AML-193 (cell line): ENCODE measurements around the gene MGARP.
A peak's percentile ranks its signal among the peaks of the same experiment; 100 is the strongest.
"Not testable (repeated sequence)": the region's sequence is repeated elsewhere in the genome, so short reads cannot be mapped to it uniquely, and the experiment has no call there.

ENCODE experiments used
- DNase-seq, 2 experiments: peaks; one replicate each; lab custom pipeline; 2025; lab: John Stamatoyannopoulos, UW

MGARP gene

DNA sequence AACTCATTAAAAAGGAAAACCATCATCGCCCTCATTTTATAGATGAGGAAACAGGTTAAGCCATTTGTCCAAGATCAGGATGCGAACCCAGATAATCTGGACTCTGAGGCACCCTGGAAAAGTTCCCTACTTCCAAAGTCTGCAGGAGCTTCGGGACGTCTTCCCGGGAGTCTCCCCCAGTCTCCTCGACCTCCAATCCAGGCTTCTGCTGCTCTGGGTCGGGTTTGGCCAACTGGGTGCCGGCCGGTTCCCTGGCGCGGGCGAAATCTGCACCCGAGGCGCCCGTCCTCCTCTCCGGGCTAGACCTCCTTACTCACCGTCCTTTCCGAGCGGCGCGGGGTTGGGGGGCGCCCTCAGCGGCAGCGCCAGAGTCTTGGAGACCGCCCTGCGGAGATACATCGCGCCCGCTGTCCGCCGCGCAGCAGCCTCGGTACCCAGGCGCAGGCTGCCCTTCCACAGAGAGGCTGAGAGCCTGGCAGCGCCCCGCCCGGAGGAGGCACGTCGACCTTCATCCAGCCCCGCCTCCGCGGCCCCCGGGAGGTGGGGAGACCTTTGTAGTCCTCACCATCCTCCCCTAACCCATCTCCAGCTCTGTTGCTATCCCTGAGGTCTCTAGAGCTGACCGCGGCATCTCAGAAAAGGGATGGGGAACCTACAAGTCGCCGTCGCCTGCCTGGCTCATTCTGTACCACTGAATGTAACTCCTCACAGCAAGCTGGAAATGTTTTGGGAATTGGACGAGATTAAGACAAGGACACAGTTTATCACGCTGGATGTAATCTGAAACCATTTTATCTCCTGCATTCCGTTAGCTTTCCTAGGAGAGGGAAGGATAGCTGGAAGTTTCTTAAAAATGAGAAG lies at the start of gene MGARP:
MGARP (minus strand) TSS at position 466 of the 861 bp plus-strand sequence; CDS start at position 399, 67 bp downstream.
- DNase-seq = no peak

DNA sequence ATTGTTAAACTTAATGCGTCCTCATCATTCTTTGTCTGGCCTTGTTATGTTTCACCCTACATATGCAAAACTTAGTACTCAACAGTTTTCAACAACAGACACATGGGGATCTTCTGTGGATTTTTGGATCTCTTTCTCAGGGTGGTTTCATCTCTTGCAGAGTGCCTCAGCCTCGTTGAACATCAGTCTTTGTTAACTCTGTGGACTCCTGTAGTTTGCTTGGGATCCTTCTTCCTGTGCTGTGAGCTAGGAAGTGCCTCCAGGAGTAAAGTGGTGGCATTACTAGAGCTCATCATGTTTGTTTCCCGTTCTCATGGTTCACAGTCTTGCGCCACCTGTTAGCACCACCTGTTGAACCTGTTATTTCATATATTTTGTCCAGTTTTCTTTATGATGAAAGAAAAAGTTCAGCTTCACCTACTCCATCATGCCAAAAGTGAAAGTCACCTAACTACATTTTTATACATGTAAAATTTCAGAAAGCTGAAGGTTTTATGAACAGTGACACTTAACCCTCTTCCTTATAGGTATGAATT lies 49.7 kb upstream of the MGARP start:
- no peak for DNase-seq

DNA sequence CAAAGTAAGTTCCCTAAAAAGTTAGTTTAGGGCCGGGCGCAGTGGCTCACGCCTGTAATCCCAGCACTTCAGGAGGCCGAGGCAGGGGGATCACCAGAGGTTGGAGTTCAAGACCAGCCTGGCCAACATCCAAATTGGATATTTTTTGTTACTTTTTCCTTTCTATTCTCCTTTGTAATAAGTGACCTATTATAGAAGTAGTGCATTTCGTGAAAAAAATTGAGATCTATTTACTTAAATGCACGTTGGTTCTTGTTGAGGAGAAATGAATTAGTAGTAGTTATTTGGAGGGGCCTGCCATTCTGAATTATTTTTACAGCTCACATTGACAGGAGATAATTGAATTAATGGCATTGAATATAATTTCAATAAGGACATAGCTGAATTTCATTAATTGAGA lies 44.6 kb upstream of the MGARP start:
- DNase-seq = no peak

DNA sequence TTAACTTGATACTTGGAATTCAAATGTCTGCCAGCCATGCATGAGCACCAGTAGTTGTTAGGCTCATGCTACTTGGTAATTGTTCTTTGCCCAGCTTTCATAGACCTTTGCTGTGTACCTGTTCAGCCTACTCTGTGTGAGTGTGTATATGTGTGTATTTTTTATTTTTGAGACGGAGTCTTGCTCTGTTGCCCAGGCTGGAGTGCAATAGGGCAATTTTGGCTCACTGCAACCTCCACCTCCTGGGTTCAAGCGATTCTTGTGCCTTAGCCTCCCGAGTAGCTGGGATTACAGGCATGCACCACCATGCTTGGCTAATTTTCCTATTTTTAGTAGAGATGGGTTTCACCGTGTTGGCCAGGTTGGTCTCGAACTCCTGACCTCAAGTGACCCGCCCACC lies 42.5 kb upstream of the MGARP start:
- DNase-seq = not testable (repeated sequence)

DNA sequence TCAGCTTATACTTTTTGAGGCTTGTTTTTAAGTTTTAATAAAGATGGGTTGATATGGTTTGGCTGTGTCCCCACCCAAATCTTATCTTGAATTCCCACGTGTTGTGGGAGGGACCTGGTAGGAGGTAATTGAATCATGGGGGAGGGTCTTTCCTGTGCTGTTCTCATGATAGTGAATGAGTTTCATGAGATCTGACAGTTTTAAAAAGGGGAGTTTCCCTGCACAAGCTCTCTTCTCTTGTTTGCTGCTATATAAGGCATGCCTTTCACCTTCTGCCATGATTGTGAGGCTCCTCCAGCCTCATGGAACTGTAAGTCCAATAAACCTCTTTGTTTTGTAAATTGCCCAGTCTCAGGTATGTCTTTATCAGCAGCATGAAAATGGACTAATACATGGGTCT lies 42.0 kb upstream of the MGARP start:
- DNase-seq = not testable (repeated sequence)

DNA sequence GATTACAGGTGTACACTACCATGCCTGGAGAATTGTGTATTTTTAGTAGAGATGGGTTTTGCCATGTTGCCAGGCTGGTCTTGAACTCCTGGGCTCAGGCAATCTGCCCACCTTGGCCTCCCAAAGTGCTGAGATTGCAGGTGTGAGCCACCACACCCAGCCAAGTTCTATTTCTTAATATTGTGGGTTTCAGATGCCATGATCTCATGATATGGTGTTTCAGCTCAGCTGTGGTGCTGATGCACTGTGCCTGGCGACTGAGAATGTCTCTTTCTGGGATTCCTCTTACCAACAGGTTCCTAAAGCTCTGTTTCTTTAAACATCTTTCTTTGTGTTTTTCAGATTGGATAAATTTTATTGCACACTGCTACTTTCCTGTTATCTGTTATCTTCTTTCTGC lies 39.5 kb upstream of the MGARP start:
- DNase-seq = no peak

GRCh38 chr4:139317635-139318034 lies 37.6 kb upstream of the MGARP start:
- no peak for DNase-seq

GRCh38 chr4:139316733-139317132 lies 36.7 kb upstream of the MGARP start:
- no peak for DNase-seq

GRCh38 chr4:139315221-139315675 lies 35.2 kb upstream of the MGARP start:
- no peak for DNase-seq

DNA sequence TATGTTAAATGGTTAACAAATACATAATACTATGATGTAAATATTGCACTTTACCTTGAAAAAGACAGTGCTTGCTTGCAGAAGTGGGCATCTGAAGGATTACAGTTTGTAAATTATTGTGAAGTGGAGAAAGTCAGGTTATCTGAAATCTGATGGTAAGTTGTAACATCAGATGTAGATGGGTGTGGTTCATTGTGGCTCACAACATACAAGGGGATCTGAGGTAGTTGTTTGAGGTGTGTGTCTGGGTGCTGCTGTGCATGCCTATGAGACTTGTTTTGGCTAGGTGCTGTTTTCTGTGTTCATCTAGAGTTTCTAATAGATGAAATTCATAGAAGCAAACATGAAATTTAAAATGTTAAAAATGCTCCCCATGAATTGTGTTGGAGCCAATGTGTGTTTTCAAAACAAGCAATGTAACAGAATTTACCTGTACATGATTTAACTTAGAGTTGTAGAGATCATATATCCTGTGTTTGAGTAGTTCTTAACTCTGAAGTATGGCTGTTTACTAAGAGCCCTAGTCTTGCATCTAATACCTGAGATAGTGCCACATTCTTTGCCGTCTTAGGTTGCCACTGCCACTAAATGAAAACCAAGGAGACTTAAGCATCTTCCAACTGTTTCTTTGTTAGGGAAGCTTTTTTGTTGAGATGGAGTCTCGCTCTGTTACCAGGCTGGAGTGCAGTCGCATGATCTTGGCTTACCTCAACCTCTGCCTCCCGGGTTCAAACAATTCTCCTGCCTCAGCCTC lies 34.2 kb upstream of the MGARP start:
- DNase-seq = no peak

- not testable (repeated sequence) for DNase-seq
Observed at GRCh38 chr4:139313414-139313813, 33.4 kb upstream of the MGARP start.

GRCh38 chr4:139312552-139313332 lies 32.7 kb upstream of the MGARP start:
- no peak for DNase-seq

GRCh38 chr4:139311909-139312308 lies 31.9 kb upstream of the MGARP start:
- DNase-seq = no peak

GRCh38 chr4:139304920-139305319 lies 24.9 kb upstream of the MGARP start:
- DNase-seq = no peak

- DNase-seq = peak; percentile 35 to 41
Observed at GRCh38 chr4:139301821-139302611, 22.0 kb upstream of the MGARP start, which contains the start of gene NDUFC1. TSS of gene NDUFC1 (minus strand) at chr4:139302477. CDS start at chr4:139295798, 6,679 bp downstream.

DNA sequence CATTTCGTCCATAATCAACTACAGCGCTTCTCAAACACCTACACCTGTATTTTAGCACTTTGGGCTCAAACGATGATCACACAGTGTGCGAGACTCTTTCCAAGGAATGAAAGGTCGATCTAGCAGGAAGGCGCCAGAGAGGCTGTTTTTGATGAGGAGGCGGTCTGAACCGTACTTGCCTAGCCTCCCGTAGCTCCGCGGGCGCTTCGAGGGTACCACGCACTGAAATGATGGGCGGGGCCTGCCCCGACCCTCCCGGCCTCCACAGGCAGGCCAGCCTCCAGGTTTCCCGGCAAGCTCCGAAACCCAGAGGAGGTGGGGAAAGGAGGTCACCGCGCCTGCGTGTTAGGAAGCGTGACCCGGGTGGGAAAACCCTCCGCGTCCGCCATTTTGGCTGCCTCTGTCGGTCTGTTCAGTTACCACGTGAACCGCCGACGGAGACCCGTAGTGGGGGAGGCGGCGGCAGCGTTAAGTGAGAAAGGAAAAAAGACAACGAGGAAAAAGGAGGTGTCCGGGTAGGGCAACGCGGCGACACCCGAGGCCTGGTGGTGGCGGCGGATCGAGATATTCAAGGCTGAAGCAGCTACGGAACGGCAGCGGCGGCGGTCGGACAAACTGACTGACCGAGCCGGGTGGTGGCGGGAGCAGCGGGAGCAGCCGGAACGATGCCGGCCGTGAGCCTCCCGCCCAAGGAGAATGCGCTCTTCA lies 21.2 kb upstream of the MGARP start, which contains the start of gene NAA15:
NAA15 (plus strand) TSS at position 393 of the 708 bp plus-strand sequence; CDS start at position 666, 273 bp downstream.
- DNase-seq = peak; percentile 93 to 95

DNA sequence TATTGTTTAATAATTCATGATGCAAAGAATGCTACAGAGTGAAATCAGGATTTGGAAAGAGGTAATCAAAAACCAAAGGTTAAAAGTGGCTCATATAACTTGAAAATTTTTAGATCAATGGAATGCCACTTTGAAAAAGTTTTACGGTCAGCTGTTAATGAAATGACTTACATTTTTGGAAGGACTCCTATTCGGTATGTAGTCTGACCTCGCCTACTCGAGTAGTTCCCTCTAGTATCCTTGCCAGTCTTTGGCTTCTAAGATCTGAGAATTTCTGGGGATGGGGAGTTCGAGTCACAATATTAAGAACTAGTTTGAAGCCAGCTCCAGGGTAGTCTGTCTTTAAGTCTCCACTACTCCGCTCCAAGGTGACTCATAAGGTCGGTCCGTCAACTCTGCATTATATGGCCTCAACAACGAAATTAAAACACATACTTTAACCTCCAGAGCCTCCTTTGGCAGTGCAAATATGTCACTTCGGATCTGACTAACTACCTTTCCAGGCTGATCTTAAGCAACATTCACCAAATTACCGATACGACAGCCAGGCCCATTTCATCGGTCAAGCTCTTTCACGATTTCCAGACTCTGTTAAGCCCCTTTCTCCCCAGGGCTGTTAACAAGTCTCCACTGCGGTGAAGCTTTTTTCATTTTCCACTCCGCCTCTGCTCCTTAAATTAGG lies 20.5 kb upstream of the MGARP start:
- peak; percentile 23 to 34 for DNase-seq

- DNase-seq = no peak
Observed at GRCh38 chr4:139299536-139299935, 19.5 kb upstream of the MGARP start.

DNA sequence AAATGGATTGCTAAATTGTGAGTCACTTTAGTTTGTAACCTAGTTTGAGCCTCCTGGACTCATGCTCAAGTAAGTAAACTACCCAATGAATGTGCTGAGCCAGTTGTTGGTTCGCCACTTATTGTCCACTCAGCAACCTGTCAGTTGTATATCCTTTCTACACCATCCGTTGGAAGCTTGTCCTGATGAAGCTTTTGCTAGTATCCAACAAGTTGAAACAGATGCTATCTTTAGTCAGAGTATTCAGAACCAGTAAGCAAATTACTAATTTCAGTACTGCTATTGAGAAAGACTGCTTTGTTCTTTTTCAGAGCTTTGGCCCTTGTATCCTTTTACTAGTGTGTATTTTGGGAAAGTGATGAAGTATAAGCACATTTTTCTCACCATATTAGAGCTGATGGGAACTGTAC lies 17.0 kb upstream of the MGARP start:
- DNase-seq = no peak

GRCh38 chr4:139295942-139296299 lies 15.9 kb upstream of the MGARP start:
- DNase-seq = no peak
